OCI-LY7 (cell line): Measurements from ENCODE around the gene ASPHD2. TPM values are rescaled to one million over a fixed set of nuclear protein-coding genes. Genes with fewer than 3 reads are reported as not detected.

Source experiments
- BruUV-seq: library from RNA; stranded (reverse); fragments of 400-500 nt; replicated peaks from 2 replicates; lab custom pipeline; 2021; lab: Mats Ljungman, UMichigan
- CTCF ChIA-PET: fragments of 300-600 bp; sonication (Branson Sonifier 250); formaldehyde crosslinking; loops from one replicate; lab custom pipeline; 2022; ENCODE audit warnings: antibody characterized with exemption; ENCODE audit not compliant: unreplicated experiment; lab: Charles Lee
- POLR2A ChIA-PET: fragments of 300-600 bp; sonication (Branson Sonifier 250); formaldehyde crosslinking; loops from one replicate; lab custom pipeline; 2022; ENCODE audit warnings: antibody characterized with exemption; lab: Charles Lee
- DNase-seq: peaks from one replicate; pipeline ENCODE4 v3.0.0-alpha.2; 2015; ENCODE audit warnings: low spot score
- H2AFZ ChIP-seq: fragments of 200-600 bp; sonication (generic), shearing (Covaris generic); 2 replicates; pipeline ENCODE4 v1.6.1; 2014; ENCODE audit warnings: mild to moderate bottlenecking, antibody characterized with exemption, low read length, moderate library complexity
- H3K27ac ChIP-seq: fragments of 200-600 bp; sonication (generic); 2 replicates; pipeline ENCODE4 v1.5.1; 2014; ENCODE audit warnings: mixed run types, low read depth, mild to moderate bottlenecking, moderate library complexity, low read length, inconsistent platforms; ENCODE audit not compliant: poor library complexity, severe bottlenecking
- H3K36me3 ChIP-seq: fragments of 200-600 bp; sonication (generic); 2 replicates; pipeline ENCODE4 v1.6.1; 2014; ENCODE audit warnings: mild to moderate bottlenecking, antibody characterized with exemption, low read length, moderate library complexity, mixed read lengths; ENCODE audit not compliant: insufficient read depth
- H3K4me1 ChIP-seq: fragments of 200-600 bp; sonication (generic); 2 replicates; pipeline ENCODE4 v1.5.1; 2014; ENCODE audit warnings: mild to moderate bottlenecking, low read length; ENCODE audit not compliant: insufficient read depth, poor library complexity, severe bottlenecking
- H3K4me2 ChIP-seq: fragments of 200-600 bp; sonication (generic); 2 replicates; pipeline ENCODE4 v1.6.1; 2014; ENCODE audit warnings: mild to moderate bottlenecking, low read length
- H3K4me3 ChIP-seq: fragments of 200-600 bp; sonication (generic); 2 replicates; pipeline ENCODE4 v1.5.1; 2014; ENCODE audit warnings: mild to moderate bottlenecking, low read depth, low read length; ENCODE audit not compliant: poor library complexity, severe bottlenecking
- H3K79me2 ChIP-seq: fragments of 200-600 bp; sonication (generic); 2 replicates; pipeline ENCODE4 v1.6.1; 2016; ENCODE audit warnings: low read depth, mild to moderate bottlenecking, low read length, moderate library complexity, mixed read lengths; ENCODE audit not compliant: insufficient read depth
- H3K9me2 ChIP-seq: fragments of 200-600 bp; sonication (generic); 2 replicates; pipeline ENCODE4 v1.6.1; 2016; ENCODE audit warnings: mild to moderate bottlenecking, low read length, mixed read lengths; ENCODE audit not compliant: insufficient read depth
- H3K9me3 ChIP-seq: fragments of 200-600 bp; sonication (generic); 2 replicates; pipeline ENCODE4 v1.6.1; 2014; ENCODE audit warnings: mild to moderate bottlenecking, mixed run types, low read length, mixed read lengths
- H4K20me1 ChIP-seq: fragments of 200-600 bp; sonication (generic); 2 replicates; pipeline ENCODE4 v1.6.1; 2014; ENCODE audit warnings: mild to moderate bottlenecking, antibody characterized with exemption, low read length, moderate library complexity, mixed read lengths; ENCODE audit not compliant: insufficient read depth
- CTCF ChIP-seq: fragments of 200-600 bp; sonication (generic); conservative IDR thresholded peaks from 2 replicates; pipeline ENCODE4 v1.5.1; 2014; ENCODE audit warnings: mild to moderate bottlenecking, antibody characterized with exemption, low read length, moderate library complexity, mixed read lengths
- EZH2phosphoT487 ChIP-seq: fragments of 200-600 bp; sonication (generic); IDR thresholded peaks from 2 replicates; pipeline ENCODE4 v1.6.1; 2018; ENCODE audit warnings: low read depth, borderline replicate concordance, mild to moderate bottlenecking, mixed run types, antibody characterized with exemption, low read length, moderate library complexity, mixed read lengths
- intact Hi-C: fragments of 100-400 bp; cut with micrococcal nuclease; formaldehyde crosslinking; loops from one replicate; pipeline ENCODE4 v1.10.0; 2022; ENCODE audit not compliant: unreplicated experiment
- total RNA-seq, 2 experiments: library from RNA; depleted of rRNA in 1 of 2; stranded (reverse); fragments of >200 nt in 1 of 2; shearing (Covaris generic) in 1 of 2; gene quantifications; 2 replicates each; pipeline ENCODE4 v1.2.3, GENCODE V29; 2014 to 2022

The ASPHD2 gene
- total RNA-seq, 2 experiments from 2014 or later: 5.5 to 6.5 TPM

DNA sequence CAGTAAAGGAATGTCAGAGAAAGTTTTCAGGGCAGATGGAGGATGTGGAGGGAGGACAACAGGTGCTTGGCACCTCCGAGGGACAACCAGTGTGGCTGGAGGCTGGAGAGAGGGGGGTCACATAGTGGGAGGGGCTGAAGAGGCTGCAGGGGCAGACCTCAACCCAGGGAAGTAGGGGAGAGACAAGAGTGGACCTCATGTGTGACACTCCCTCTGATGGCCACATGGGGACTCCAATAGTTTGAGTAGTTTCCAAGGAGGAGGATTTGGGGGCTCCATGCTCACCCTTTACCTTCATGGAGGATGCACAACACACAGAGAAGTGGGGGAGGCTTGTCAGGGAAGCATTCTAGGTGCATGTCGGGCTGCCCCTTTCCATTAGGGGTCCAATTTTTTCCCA lies 35.1 kb upstream of the ASPHD2 start:
- Histone ChIP-seq H3K9me2 (no peaks in the 10 kb centered on the region), H3K9me3 (no peaks in the 10 kb centered on the region), H3K4me1 (no peaks in the 10 kb centered on the region), H3K4me2 (no peak overlapping the region), H3K4me3 (no peak overlapping the region), H3K36me3 (no peaks in the 10 kb centered on the region), H3K27ac (no peak overlapping the region), H3K79me2 (no peaks in the 10 kb centered on the region), H4K20me1 (no peaks in the 10 kb centered on the region), H2AFZ (no peak overlapping the region)
- no peak for DNase-seq
- ChIA-PET CTCF (no interaction called here), POLR2A (no interaction called here)
- no TSS peak for BruUV-seq
- intact Hi-C loops: no loop called here
- TF ChIP-seq EZH2phosphoT487 (no peak), CTCF (0 out of 2 replicates have a peak, but pooled peaks have one; percentile 33)

- no peak overlapping the region for H3K4me3 ChIP-seq
These were observed 34.3 kb upstream of the ASPHD2 start for GRCh38 chr22:26394777-26395176.

DNA sequence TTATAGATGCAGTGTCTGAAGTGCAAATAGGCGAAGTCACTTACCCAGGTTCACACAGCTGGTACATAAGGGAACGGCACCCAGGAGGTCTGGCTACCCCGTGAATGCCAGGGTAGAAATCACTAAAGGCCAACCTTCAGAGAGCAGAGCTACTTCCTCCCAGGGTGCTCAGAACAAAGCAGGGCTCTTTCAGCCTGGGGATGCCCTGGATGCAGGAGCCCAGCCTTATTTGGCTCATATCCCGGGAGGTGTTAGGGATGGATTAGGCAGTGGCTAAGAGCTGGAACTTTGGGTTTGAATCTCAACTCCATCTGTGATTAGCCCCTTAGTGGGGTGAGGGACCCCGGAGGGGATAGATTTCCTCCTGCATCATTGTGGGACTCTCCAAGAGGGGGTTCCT lies 33.1 kb upstream of the ASPHD2 start:
- H3K4me1 ChIP-seq: peaks cover 5% of the 10 kb centered on the region
- H3K9me3 ChIP-seq: no peaks in the 10 kb centered on the region
- no TSS peak for BruUV-seq
- ChIA-PET POLR2A (no interaction called here), CTCF (no interaction called here)
- no peak overlapping the region for H3K27ac ChIP-seq
- H2AFZ ChIP-seq: no peak overlapping the region
- intact Hi-C loops: no loop called here
- H3K36me3 ChIP-seq: no peaks in the 10 kb centered on the region
- H3K4me2 ChIP-seq: no peak overlapping the region
- no peak for DNase-seq
- no peaks in the 10 kb centered on the region for H3K79me2 ChIP-seq
- H3K4me3 ChIP-seq: no peak overlapping the region
- no peaks in the 10 kb centered on the region for H3K9me2 ChIP-seq
- no peak for TF ChIP-seq EZH2phosphoT487
- no peak for TF ChIP-seq CTCF
- H4K20me1 ChIP-seq: no peaks in the 10 kb centered on the region

More at GRCh38 chr22:26394777-26395176, 34.3 kb upstream of the ASPHD2 start:
- Histone ChIP-seq H3K27ac (no peak overlapping the region), H3K4me1 (peaks cover 3% of the 10 kb centered on the region), H3K79me2 (no peaks in the 10 kb centered on the region), H2AFZ (no peak overlapping the region), H3K9me3 (no peaks in the 10 kb centered on the region), H3K4me2 (no peak overlapping the region), H3K9me2 (no peaks in the 10 kb centered on the region), H3K36me3 (no peaks in the 10 kb centered on the region), H4K20me1 (no peaks in the 10 kb centered on the region)
- DNase-seq: no peak
- BruUV-seq: no TSS peak
- CTCF ChIA-PET: interaction anchor here (0.6 kb wide), 1 partner anchor 15 kb away, joined by 3 read pairs; no protein-coding TSS in a partner anchor
- no peak for TF ChIP-seq EZH2phosphoT487
- POLR2A ChIA-PET: interaction anchor here (1.6 kb wide), 1 partner anchor 85 kb away, joined by 5 read pairs; no protein-coding TSS in a partner anchor
- intact Hi-C loops: no loop called here
